GM23338 (cell line): ENCODE results near the gene MKNK2. TPM values are rescaled to one million over a fixed set of nuclear protein-coding genes. Genes with fewer than 3 reads are reported as not detected.

ENCODE experiments used
- ATAC-seq: fragments of 200-7000 bp; cut with Tn5 transposase; 3 replicates; pipeline ENCODE4 v1.9.1; 2020
- DNase-seq: peaks from one replicate; pipeline ENCODE4 v3.0.0-alpha.2; 2015; ENCODE audit warnings: low spot score
- H2AFZ ChIP-seq: fragments of 200-600 bp; sonication (generic); 2 replicates; pipeline ENCODE4 v1.8.0; 2016; ENCODE audit warnings: antibody characterized with exemption, mild to moderate bottlenecking, moderate library complexity
- H3F3A ChIP-seq: fragments of 200-600 bp; sonication (generic); replicated peaks from 2 replicates; pipeline ENCODE4 v1.8.0; 2017; ENCODE audit warnings: antibody characterized with exemption, mixed run types, low read depth
- H3K27ac ChIP-seq: fragments of 200-600 bp; sonication (generic); 2 replicates; pipeline ENCODE4 v1.6.1; 2016; ENCODE audit warnings: low read depth
- H3K27me3 ChIP-seq: fragments of 200-600 bp; sonication (generic); 2 replicates; pipeline ENCODE4 v1.8.0; 2016; ENCODE audit warnings: mild to moderate bottlenecking, mixed run types, moderate library complexity; ENCODE audit not compliant: insufficient read depth
- H3K36me3 ChIP-seq: fragments of 200-600 bp; sonication (generic); 2 replicates; pipeline ENCODE4 v1.8.0; 2016; ENCODE audit warnings: mild to moderate bottlenecking; ENCODE audit not compliant: insufficient read depth
- H3K4me1 ChIP-seq: fragments of 200-600 bp; sonication (generic); 2 replicates; pipeline ENCODE4 v1.8.0; 2016; ENCODE audit warnings: mild to moderate bottlenecking, moderate library complexity; ENCODE audit not compliant: insufficient read depth
- H3K4me2 ChIP-seq: fragments of 200-600 bp; sonication (generic); 2 replicates; pipeline ENCODE4 v1.7.1; 2017; ENCODE audit warnings: mixed run types
- H3K4me3 ChIP-seq: fragments of 200-600 bp; sonication (generic); 2 replicates; pipeline ENCODE4 v1.6.1; 2016; ENCODE audit warnings: mixed run types
- H3K79me2 ChIP-seq: fragments of 200-600 bp; sonication (generic); replicated peaks from 2 replicates; pipeline ENCODE4 v1.8.0; 2017; ENCODE audit warnings: mild to moderate bottlenecking; ENCODE audit not compliant: insufficient read depth
- H3K9me2 ChIP-seq: fragments of 200-600 bp; sonication (generic); 2 replicates; pipeline ENCODE4 v1.8.0; 2017; ENCODE audit not compliant: insufficient read depth
- H4K20me1 ChIP-seq: fragments of 200-600 bp; sonication (generic); replicated peaks from 2 replicates; pipeline ENCODE4 v1.8.0; 2017; ENCODE audit warnings: mild to moderate bottlenecking; ENCODE audit not compliant: insufficient read depth
- H3K27ac Mint-ChIP-seq: 2 replicates; pipeline ENCODE4 v1.8.0; 2020; ENCODE audit warnings: inconsistent platforms, mild to moderate bottlenecking, moderate library complexity, mixed read lengths
- H3K27me3 Mint-ChIP-seq: 3 replicates; pipeline ENCODE4 v1.8.0; 2022; ENCODE audit warnings: low read depth, mild to moderate bottlenecking, moderate library complexity, mixed read lengths, inconsistent platforms; ENCODE audit not compliant: insufficient read depth, poor library complexity
- H3K36me3 Mint-ChIP-seq: 3 replicates; pipeline ENCODE4 v1.8.0; 2021; ENCODE audit warnings: low read depth, mild to moderate bottlenecking, inconsistent platforms, moderate library complexity, mixed read lengths
- H3K4me1 Mint-ChIP-seq: 3 replicates; pipeline ENCODE4 v1.8.0; 2020; ENCODE audit warnings: mild to moderate bottlenecking, inconsistent platforms, mixed read lengths
- H3K4me3 Mint-ChIP-seq: 3 replicates; pipeline ENCODE4 v1.8.0; 2021; ENCODE audit warnings: moderate library complexity, mild to moderate bottlenecking, inconsistent platforms, mixed read lengths
- H3K9me3 Mint-ChIP-seq: 3 replicates; pipeline ENCODE4 v1.8.0; 2020; ENCODE audit warnings: moderate library complexity, mild to moderate bottlenecking, inconsistent platforms, mixed read lengths
- CTCF ChIP-seq, 2 experiments: fragments of 200-600 bp in 1 of 2; sonication (generic) in 1 of 2; conservative IDR thresholded peaks; 2 replicates each; pipeline versions ENCODE4 v1.5.1 to v1.6.1; 2016 to 2017; ENCODE audit warnings: antibody characterized with exemption in 2 of 2, low read depth in 2 of 2, mild to moderate bottlenecking in 2 of 2, moderate library complexity in 1 of 2
- NANOG ChIP-seq: IDR thresholded peaks from 2 replicates; pipeline ENCODE4 v1.6.1; 2016; ENCODE audit warnings: antibody characterized with exemption, borderline replicate concordance
- POLR2AphosphoS5 ChIP-seq: IDR thresholded peaks from 2 replicates; pipeline ENCODE4 v1.6.1; 2016; ENCODE audit warnings: antibody characterized with exemption, low read depth
- STAT1 ChIP-seq: IDR thresholded peaks from one replicate; pipeline ENCODE4 v1.6.1; 2016; ENCODE audit warnings: antibody characterized with exemption; ENCODE audit not compliant: unreplicated experiment
- ZNF114 ChIP-seq: fragments of 250-450 bp; sonication (Bioruptor Pico); IDR thresholded peaks from 2 replicates; pipeline ENCODE4 v1.5.0; 2020; ENCODE audit warnings: mild to moderate bottlenecking, moderate library complexity
- polyA plus RNA-seq: library from polyadenylated mRNA; unstranded; fragments of >200 nt; fragmentation: Nextera tagmentation; extraction: Ambion mirVana; gene quantifications from 2 replicates; pipeline ENCODE4 v1.2.1, GENCODE V29; 2016
- total RNA-seq: library from RNA; depleted of rRNA; stranded (reverse); fragments of >200 nt; shearing (Covaris generic); gene quantifications from 2 replicates; pipeline ENCODE4 v1.2.3, GENCODE V29; 2014
- TF ChIP-seq, protein P1 (sequence below): IDR thresholded peaks from 2 replicates; pipeline ENCODE4 v1.6.1; 2016; ENCODE audit warnings: antibody characterized with exemption

The MKNK2 gene
- total and polyA plus RNA-seq, 2 experiments from 2014 or later: 71.0 to 159 TPM

DNA sequence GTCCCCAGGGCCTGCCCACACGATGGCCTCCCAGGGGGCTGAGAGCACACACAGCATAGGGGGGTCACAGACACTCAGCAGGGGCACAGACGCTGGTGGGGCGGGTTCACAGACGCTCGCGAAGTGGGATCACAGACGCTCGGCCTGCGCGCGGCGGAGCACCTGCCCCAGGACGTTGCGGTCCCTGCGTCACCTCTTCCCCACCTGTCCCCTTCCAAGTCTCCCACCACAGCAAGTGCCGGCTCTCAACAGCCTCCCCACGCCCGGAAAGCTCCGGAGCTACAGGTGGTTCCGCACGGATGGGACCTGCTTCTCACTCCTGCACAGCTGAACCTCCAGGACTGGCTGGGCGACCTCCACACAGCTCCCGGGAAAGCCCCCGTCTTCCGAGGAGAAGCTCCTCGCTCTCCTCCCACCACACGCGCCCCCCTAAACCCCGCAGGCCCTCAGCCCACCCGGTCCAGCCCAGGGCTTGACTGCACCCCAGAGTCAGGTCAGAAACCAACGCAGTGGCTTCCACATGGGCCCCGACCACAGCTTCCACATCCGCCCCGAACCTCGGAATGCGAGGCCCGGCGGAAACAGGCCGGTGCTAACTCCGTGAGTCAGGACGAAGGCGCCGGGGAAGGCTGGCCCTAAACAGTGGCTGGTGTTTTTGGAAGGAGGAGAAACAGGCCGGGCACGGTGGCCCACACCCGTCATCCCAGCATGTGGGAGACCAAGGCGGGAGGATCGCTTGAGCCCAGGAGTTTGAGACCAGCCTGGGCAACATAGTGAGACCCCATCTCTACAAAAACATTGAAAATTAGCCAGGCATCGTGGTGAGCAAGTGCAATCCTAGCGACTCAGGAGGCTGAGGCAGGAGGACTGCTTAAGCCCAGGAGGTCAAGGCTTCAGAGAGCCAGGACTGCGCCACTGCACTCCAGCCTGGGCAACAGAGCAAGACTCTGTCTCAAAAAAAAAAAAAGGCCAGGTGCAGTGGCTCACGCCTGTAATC is 52.0 kb downstream of the MKNK2 start:
- H4K20me1 ChIP-seq: peaks cover 14% of the 10 kb centered on the region
- H2AFZ ChIP-seq: no peak overlapping the region
- no peak overlapping the region for H3K4me3 ChIP-seq
- H3K9me2 ChIP-seq: 0 out of 2 replicates have a peak, but pooled peaks cover 4% of the 10 kb centered on the region
- H3K27me3 ChIP-seq: no peaks in the 10 kb centered on the region
- Mint-ChIP-seq H3K27me3 (peaks cover 4% of the 10 kb centered on the region), H3K36me3 (peaks cover 51% of the 10 kb centered on the region), H3K4me3 (no peak overlapping the region), H3K27ac (no peak overlapping the region), H3K4me1 (no peaks in the 10 kb centered on the region), H3K9me3 (peaks cover 6% of the 10 kb centered on the region; the same call in 2 of the 3 replicates)
- no peaks in the 10 kb centered on the region for H3K79me2 ChIP-seq
- DNase-seq: no peak
- no peak overlapping the region for H3K27ac ChIP-seq
- peaks cover 4% of the 10 kb centered on the region; the same call in 1 of the 2 replicates for H3F3A ChIP-seq
- TF ChIP-seq POLR2AphosphoS5 (no peak), NANOG (no peak), CTCF (conservative IDR thresholded peaks at IDR 0.05; ENCODE audit: low read depth in 2 of 2) (no peak), STAT1 (no peak), ZNF114 (CRISPR knock-in tag) (no peak)
- TF ChIP-seq, protein P1, sequence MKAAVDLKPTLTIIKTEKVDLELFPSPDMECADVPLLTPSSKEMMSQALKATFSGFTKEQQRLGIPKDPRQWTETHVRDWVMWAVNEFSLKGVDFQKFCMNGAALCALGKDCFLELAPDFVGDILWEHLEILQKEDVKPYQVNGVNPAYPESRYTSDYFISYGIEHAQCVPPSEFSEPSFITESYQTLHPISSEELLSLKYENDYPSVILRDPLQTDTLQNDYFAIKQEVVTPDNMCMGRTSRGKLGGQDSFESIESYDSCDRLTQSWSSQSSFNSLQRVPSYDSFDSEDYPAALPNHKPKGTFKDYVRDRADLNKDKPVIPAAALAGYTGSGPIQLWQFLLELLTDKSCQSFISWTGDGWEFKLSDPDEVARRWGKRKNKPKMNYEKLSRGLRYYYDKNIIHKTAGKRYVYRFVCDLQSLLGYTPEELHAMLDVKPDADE: no peak
- H3K4me1 ChIP-seq: no peaks in the 10 kb centered on the region
- ATAC-seq: no peak
- peaks cover 6% of the 10 kb centered on the region; the same call in 1 of the 2 replicates for H3K36me3 ChIP-seq
- H3K4me2 ChIP-seq: no peak overlapping the region

DNA sequence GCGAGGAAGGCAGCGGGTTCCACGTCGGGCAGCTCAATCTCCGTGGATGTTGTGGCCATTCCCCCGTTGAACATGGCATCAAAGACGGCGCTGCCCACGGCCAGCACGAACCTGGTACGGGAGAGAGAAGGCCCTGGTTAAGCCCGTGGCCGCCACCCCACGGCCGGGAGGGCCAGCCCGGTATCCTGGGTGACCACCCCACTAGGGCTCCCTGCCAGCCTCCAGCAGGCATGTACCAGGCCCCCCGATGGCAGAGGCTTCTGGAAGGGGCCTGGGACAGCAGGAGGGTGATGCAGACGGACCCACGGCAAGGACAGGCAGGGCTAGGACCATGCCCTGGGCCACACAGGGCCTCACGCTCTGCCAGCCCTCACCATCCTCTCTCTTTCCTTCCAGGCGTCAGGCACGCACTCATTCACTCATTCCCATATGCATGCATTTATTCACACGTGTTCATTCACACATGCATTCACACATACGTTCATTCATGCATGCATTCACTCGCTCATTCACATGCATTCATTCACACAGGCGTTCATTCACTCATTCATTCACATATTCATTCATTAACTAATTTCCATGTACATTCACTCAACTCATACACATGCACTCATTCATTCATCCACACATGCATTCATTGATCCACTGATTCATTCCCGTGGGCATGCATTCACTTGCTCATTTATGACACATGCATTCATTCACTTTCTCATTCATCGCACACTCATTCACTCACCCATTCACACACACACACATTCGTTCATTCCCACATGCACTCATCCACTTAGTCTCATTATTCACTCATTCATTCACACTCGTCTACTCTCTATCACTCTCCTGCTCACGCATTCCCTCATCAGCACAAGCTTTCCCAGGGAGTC is 53.5 kb downstream of the MKNK2 start:
- Histone ChIP-seq H3K4me3 (no peak overlapping the region), H3K27ac (no peak overlapping the region), H3F3A (peaks cover 10% of the 10 kb centered on the region; the same call in 1 of the 2 replicates), H3K9me2 (0 out of 2 replicates have a peak, but pooled peaks cover 4% of the 10 kb centered on the region), H3K4me2 (no peak overlapping the region), H3K79me2 (no peaks in the 10 kb centered on the region), H2AFZ (no peak overlapping the region), H3K27me3 (no peaks in the 10 kb centered on the region), H4K20me1 (peaks cover 14% of the 10 kb centered on the region), H3K36me3 (peaks cover 6% of the 10 kb centered on the region; the same call in 1 of the 2 replicates), H3K4me1 (no peaks in the 10 kb centered on the region)
- no peak overlapping the region for H3K27ac Mint-ChIP-seq
- H3K9me3 Mint-ChIP-seq: peaks cover 6% of the 10 kb centered on the region; the same call in 2 of the 3 replicates
- ATAC-seq (no peak), DNase-seq (no peak)
- H3K27me3 Mint-ChIP-seq: peaks cover 5% of the 10 kb centered on the region
- H3K4me1 Mint-ChIP-seq: no peaks in the 10 kb centered on the region
- H3K36me3 Mint-ChIP-seq: peaks cover 52% of the 10 kb centered on the region
- no peak overlapping the region for H3K4me3 Mint-ChIP-seq
- no peak for TF ChIP-seq ZNF114 (CRISPR knock-in tag)
